Measurements from ENCODE around the gene OSBPL8. TPM values are rescaled to one million over a fixed set of nuclear protein-coding genes. Genes with fewer than 3 reads are reported as not detected.

The OSBPL8 gene
- total RNA-seq, 1 experiment from 2014 or later: 81.7 TPM

DNA sequence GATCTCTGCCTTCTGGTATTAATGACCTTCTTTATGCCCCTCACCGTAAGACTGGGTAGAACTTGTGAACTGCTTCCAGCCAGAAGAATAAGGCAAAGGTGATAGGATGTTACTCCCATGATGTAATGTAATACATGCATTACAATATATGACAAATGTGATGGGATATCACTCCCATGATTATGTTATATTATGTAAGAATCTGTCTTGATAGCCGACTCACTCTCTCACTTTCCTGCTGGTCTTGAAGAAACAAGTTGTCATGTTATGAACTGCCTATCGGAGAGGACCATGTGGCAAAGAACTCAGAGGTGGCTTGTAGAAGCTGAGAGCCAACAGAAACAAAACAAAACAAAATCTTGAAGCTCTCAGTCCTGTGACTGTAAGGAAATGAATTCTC, 30.6 kb upstream of the OSBPL8 start:
- TF ChIP-seq, protein P1, sequence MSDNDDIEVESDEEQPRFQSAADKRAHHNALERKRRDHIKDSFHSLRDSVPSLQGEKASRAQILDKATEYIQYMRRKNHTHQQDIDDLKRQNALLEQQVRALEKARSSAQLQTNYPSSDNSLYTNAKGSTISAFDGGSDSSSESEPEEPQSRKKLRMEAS (CRISPR knock-in tag; IDR thresholded peaks at IDR 0.05): no peak
- TF ChIP-seq ATF6 (CRISPR knock-in tag; IDR thresholded peaks at IDR 0.05): no peak
- TF ChIP-seq, protein P2, sequence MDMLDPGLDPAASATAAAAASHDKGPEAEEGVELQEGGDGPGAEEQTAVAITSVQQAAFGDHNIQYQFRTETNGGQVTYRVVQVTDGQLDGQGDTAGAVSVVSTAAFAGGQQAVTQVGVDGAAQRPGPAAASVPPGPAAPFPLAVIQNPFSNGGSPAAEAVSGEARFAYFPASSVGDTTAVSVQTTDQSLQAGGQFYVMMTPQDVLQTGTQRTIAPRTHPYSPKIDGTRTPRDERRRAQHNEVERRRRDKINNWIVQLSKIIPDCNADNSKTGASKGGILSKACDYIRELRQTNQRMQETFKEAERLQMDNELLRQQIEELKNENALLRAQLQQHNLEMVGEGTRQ (CRISPR knock-in tag; IDR thresholded peaks at IDR 0.05): no peak
- no peak for TF ChIP-seq CREB1 (CRISPR knock-in tag; IDR thresholded peaks at IDR 0.05)
- no peak for TF ChIP-seq NR1H2 (CRISPR knock-in tag; IDR thresholded peaks at IDR 0.05)
- no peak for TF ChIP-seq TEAD4 (CRISPR knock-in tag; IDR thresholded peaks at IDR 0.05)
- no peak for TF ChIP-seq NFATC4 (CRISPR knock-in tag; IDR thresholded peaks at IDR 0.05)
- TF ChIP-seq ATF1 (CRISPR knock-in tag; IDR thresholded peaks at IDR 0.05): no peak
- TF ChIP-seq, protein P3, sequence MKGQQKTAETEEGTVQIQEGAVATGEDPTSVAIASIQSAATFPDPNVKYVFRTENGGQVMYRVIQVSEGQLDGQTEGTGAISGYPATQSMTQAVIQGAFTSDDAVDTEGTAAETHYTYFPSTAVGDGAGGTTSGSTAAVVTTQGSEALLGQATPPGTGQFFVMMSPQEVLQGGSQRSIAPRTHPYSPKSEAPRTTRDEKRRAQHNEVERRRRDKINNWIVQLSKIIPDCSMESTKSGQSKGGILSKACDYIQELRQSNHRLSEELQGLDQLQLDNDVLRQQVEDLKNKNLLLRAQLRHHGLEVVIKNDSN (CRISPR knock-in tag; IDR thresholded peaks at IDR 0.05): no peak
- TF ChIP-seq SP1 (CRISPR knock-in tag; conservative IDR thresholded peaks at IDR 0.05): no peak
- TF ChIP-seq AFF4 (CRISPR knock-in tag; IDR thresholded peaks at IDR 0.05; ENCODE audit: borderline replicate concordance): no peak
- no peak for TF ChIP-seq NR2C2 (CRISPR knock-in tag; IDR thresholded peaks at IDR 0.05)
- no peak for TF ChIP-seq IRF2 (CRISPR knock-in tag; IDR thresholded peaks at IDR 0.05; ENCODE audit: borderline replicate concordance, low read depth)
- TF ChIP-seq NFYB (CRISPR knock-in tag; conservative IDR thresholded peaks at IDR 0.05; ENCODE audit: low read depth): no peak
- TF ChIP-seq ZNF263 (CRISPR knock-in tag; IDR thresholded peaks at IDR 0.05; ENCODE audit: low read depth): no peak
- TF ChIP-seq CDX4 (CRISPR knock-in tag; IDR thresholded peaks at IDR 0.05; ENCODE audit: borderline replicate concordance): no peak
- no peak for TF ChIP-seq ZNF532 (CRISPR knock-in tag; IDR thresholded peaks at IDR 0.05; ENCODE audit: borderline replicate concordance)
- TF ChIP-seq ZNF512 (CRISPR knock-in tag; IDR thresholded peaks at IDR 0.05; ENCODE audit: borderline replicate concordance): no peak
- no peak for TF ChIP-seq CTCF (IDR thresholded peaks at IDR 0.05)
- TF ChIP-seq, protein P4, sequence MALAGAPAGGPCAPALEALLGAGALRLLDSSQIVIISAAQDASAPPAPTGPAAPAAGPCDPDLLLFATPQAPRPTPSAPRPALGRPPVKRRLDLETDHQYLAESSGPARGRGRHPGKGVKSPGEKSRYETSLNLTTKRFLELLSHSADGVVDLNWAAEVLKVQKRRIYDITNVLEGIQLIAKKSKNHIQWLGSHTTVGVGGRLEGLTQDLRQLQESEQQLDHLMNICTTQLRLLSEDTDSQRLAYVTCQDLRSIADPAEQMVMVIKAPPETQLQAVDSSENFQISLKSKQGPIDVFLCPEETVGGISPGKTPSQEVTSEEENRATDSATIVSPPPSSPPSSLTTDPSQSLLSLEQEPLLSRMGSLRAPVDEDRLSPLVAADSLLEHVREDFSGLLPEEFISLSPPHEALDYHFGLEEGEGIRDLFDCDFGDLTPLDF (CRISPR knock-in tag; IDR thresholded peaks at IDR 0.05): no peak
- no peaks in the 10 kb centered on the region for H3K4me1 Mint-ChIP-seq
- ATAC-seq: no peak
- no peak for DNase-seq (ENCODE audit: low spot score)
- no peaks in the 10 kb centered on the region for H3K27me3 Mint-ChIP-seq (ENCODE audit: low read depth)
- peaks cover 14% of the 10 kb centered on the region for H3K9me3 Mint-ChIP-seq
- no peaks in the 10 kb centered on the region for H3K36me3 Mint-ChIP-seq
- ChIA-PET CTCF (no interaction called here), POLR2A (no interaction called here)
- no peak overlapping the region for H3K4me3 Mint-ChIP-seq
- no peak overlapping the region for H3K27ac Mint-ChIP-seq

All from WTC11 (cell line).